Thyroid gland (tissue), 4 donors: ENCODE data around the gene CLDN12. TPM values are rescaled to one million over a fixed set of nuclear protein-coding genes. Genes with fewer than 3 reads are reported as not detected.

Source experiments
- DNase-seq, 2 donors: peaks; one replicate each; pipeline ENCODE4 v3.0.0-alpha.2; 2019
- H3K27ac ChIP-seq, 3 donors: fragments of 200-600 bp; sonication (generic); 1 replicate in 2 of 3; 2 replicates in 1 of 3; pipeline ENCODE4 v1.5.1; 2016 to 2019; ENCODE audit warnings: mild to moderate bottlenecking in 1 of 3, moderate library complexity in 1 of 3
- H3K27me3 ChIP-seq: fragments of 200-600 bp; sonication (generic); one replicate; pipeline ENCODE4 v1.5.1; 2019
- H3K36me3 ChIP-seq, 2 donors: fragments of 200-600 bp; sonication (generic); one replicate each; pipeline ENCODE4 v1.5.1; 2016 to 2019
- H3K4me1 ChIP-seq, 2 donors: fragments of 200-600 bp; sonication (generic); one replicate each; pipeline ENCODE4 v1.5.1; 2017 to 2019
- H3K4me3 ChIP-seq, 3 donors: fragments of 200-600 bp; sonication (generic); replicated peaks in 1 of 3; 1 replicate in 2 of 3; 2 replicates in 1 of 3; pipeline ENCODE4 v1.5.1; 2016; ENCODE audit warnings: mild to moderate bottlenecking in 1 of 3
- H3K9me3 ChIP-seq: fragments of 200-600 bp; sonication (generic); one replicate; pipeline ENCODE4 v1.5.1; 2017
- POLR2A ChIP-seq, 2 donors: fragments of 450-650 bp; IDR thresholded peaks; one replicate each; pipeline ENCODE4 v1.6.1; 2017; ENCODE audit warnings: antibody characterized with exemption in 2 of 2, mild to moderate bottlenecking in 2 of 2, moderate library complexity in 1 of 2
- WGBS, 2 donors: methylation state at CpG; one replicate each; pipeline ENCODE4 v1.1.5; 2017; 5-methylcytosine and 5-hydroxymethylcytosine counted together
- intact Hi-C: fragments of 100-400 bp; cut with DNase I; formaldehyde crosslinking; loops from one replicate; pipeline ENCODE4 v1.15.1; 2023
- total RNA-seq, 4 donors: library from RNA; depleted of rRNA; stranded (reverse); fragments of >200 nt; gene quantifications; one replicate each; pipeline ENCODE4 v1.2.3, GENCODE V29; 2016
- TF ChIP-seq, protein P1 (sequence below), 6 experiments: fragments of 200-600 bp in 3 of 6; fragments of 450-650 bp in 3 of 6; sonication (generic) in 3 of 6; IDR thresholded peaks; one replicate each; pipeline ENCODE4 v1.5.1; 2016 to 2019; ENCODE audit warnings: antibody characterized with exemption in 6 of 6, mild to moderate bottlenecking in 2 of 6, inconsistent platforms in 1 of 6, moderate library complexity in 1 of 6

CLDN12 gene
- total RNA-seq, 4 donors from 2014 or later, result 22.8 to 35.5 (median 29.3) TPM

GRCh38 chr7:90411510-90411909 is 8.2 kb downstream of the CLDN12 start:
- no peak for DNase-seq
- Histone ChIP-seq H3K4me3 (no peak overlapping the region), H3K4me1 (no peaks in the 10 kb centered on the region), H3K27ac (no peak overlapping the region), H3K9me3 (no peaks in the 10 kb centered on the region), H3K36me3 (peaks cover 8 to 18% of the 10 kb centered on the region in 2 donors), H3K27me3 (no peaks in the 10 kb centered on the region)
- TF ChIP-seq POLR2A (IDR thresholded peaks at IDR 0.05), result no peak
- TF ChIP-seq, protein P1, sequence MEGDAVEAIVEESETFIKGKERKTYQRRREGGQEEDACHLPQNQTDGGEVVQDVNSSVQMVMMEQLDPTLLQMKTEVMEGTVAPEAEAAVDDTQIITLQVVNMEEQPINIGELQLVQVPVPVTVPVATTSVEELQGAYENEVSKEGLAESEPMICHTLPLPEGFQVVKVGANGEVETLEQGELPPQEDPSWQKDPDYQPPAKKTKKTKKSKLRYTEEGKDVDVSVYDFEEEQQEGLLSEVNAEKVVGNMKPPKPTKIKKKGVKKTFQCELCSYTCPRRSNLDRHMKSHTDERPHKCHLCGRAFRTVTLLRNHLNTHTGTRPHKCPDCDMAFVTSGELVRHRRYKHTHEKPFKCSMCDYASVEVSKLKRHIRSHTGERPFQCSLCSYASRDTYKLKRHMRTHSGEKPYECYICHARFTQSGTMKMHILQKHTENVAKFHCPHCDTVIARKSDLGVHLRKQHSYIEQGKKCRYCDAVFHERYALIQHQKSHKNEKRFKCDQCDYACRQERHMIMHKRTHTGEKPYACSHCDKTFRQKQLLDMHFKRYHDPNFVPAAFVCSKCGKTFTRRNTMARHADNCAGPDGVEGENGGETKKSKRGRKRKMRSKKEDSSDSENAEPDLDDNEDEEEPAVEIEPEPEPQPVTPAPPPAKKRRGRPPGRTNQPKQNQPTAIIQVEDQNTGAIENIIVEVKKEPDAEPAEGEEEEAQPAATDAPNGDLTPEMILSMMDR (IDR thresholded peaks at IDR 0.05), result no peak
- 86 to 88% methylated on average over 2 of the region's 2 CpGs for WGBS, 2 donors
- intact Hi-C loops, result no loop called here

GRCh38 chr7:90412458-90413184 is 9.4 kb downstream of the CLDN12 start:
- no peak overlapping the region for H3K4me3 ChIP-seq
- TF ChIP-seq, protein P1 (IDR thresholded peaks at IDR 0.05), result no peak
- TF ChIP-seq POLR2A (IDR thresholded peaks at IDR 0.05), result no peak
- H3K27ac ChIP-seq, result no peak overlapping the region
- intact Hi-C loops, result no loop called here
- WGBS, 2 donors, result 90 to 95% methylated on average over 11 of the region's 11 CpGs
- no peaks in the 10 kb centered on the region for H3K27me3 ChIP-seq
- no peaks in the 10 kb centered on the region for H3K4me1 ChIP-seq
- H3K9me3 ChIP-seq, result no peaks in the 10 kb centered on the region
- DNase-seq, result peak in 1 of 2 donors; percentile 7
- peaks cover 8% of the 10 kb centered on the region in 2 donors for H3K36me3 ChIP-seq

DNA sequence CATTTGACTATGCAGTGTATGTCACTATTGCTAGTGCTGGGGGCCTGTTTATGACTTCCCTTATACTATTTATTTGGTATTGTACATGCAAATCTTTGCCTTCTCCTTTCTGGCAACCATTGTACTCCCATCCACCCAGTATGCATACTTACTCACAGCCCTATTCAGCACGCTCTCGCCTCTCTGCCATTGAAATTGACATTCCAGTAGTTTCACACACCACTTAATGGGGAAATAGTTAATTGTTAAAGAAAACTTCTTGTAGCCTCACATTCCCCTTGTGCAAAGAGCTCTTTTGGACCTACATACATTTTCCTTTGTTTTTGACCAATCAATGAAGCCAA is 9.9 kb downstream of the CLDN12 start:
- intact Hi-C loops, result no loop called here

DNA sequence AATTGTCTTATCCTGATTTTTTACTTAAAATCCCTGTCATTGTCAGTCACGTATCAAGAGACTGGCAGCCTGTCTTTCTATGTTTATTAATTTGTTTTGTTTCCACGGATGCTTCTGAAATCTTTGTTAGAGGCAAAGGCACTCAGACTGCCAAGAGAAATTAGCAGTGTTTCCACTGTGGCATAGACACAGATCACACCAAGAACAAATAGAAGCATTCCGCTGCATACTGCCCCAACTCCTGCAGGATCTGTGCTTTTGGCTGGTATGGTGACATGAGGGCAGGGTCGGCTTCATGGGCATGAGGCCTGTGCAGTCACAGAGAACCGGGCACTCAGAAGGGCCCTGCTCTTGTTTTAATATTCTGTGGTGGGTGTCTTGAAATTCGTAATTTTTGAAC is 18.4 kb downstream of the CLDN12 start:
- Histone ChIP-seq H3K27ac (no peak overlapping the region), H3K4me3 (no peak overlapping the region), H3K4me1 (no peaks in the 10 kb centered on the region), H3K9me3 (no peaks in the 10 kb centered on the region), H3K36me3 (no peaks in the 10 kb centered on the region), H3K27me3 (no peaks in the 10 kb centered on the region)
- TF ChIP-seq POLR2A (IDR thresholded peaks at IDR 0.05), result no peak
- TF ChIP-seq, protein P1 (IDR thresholded peaks at IDR 0.05), result no peak
- 82 to 84% methylated on average over 6 of the region's 6 CpGs for WGBS, 2 donors
- DNase-seq, result no peak
- intact Hi-C loops, result loop anchor here (10.0 kb wide), 2 partner anchors 177 to 257 kb away; partner anchors contain the start of gene CFAP69

More for the DNA sequence above, 9.9 kb downstream of the CLDN12 start:
- TF ChIP-seq, protein P1 (IDR thresholded peaks at IDR 0.05), result no peak
- no peak for TF ChIP-seq POLR2A (IDR thresholded peaks at IDR 0.05)
- Histone ChIP-seq H3K4me1 (no peaks in the 10 kb centered on the region), H3K4me3 (no peak overlapping the region), H3K36me3 (peaks cover 8% of the 10 kb centered on the region in 2 donors), H3K27ac (no peak overlapping the region), H3K27me3 (no peaks in the 10 kb centered on the region), H3K9me3 (no peaks in the 10 kb centered on the region)
- no peak for DNase-seq
- WGBS, 2 donors, result 98 to 100% methylated on average over 2 of the region's 2 CpGs

GRCh38 chr7:90424720-90425119 is 21.5 kb downstream of the CLDN12 start:
- intact Hi-C loops, result loop anchor here (10.0 kb wide), 2 partner anchors 180 to 260 kb away; partner anchors contain the start of gene CFAP69

More at GRCh38 chr7:90424720-90425119, 21.5 kb downstream of the CLDN12 start:
- no peak overlapping the region for H3K27ac ChIP-seq
- no peaks in the 10 kb centered on the region for H3K4me1 ChIP-seq
- H3K36me3 ChIP-seq, result no peaks in the 10 kb centered on the region
- H3K27me3 ChIP-seq, result no peaks in the 10 kb centered on the region
- 91% methylated on average over 3 of the region's 3 CpGs for WGBS, 2 donors
- H3K9me3 ChIP-seq, result no peaks in the 10 kb centered on the region
- TF ChIP-seq POLR2A (IDR thresholded peaks at IDR 0.05), result no peak
- TF ChIP-seq, protein P1 (IDR thresholded peaks at IDR 0.05), result no peak
- no peak overlapping the region for H3K4me3 ChIP-seq
- DNase-seq, result no peak
